NCI-H526 treated with DMSO at 0.1 percent for 48 hours (cell line): ENCODE results near the gene COQ3.
A peak's percentile ranks its signal among the peaks of the same experiment; 100 is the strongest.

ENCODE experiments used
- DNase-seq: peaks from one replicate; lab custom pipeline; 2025; lab: John Stamatoyannopoulos, UW

The COQ3 gene, protein sequence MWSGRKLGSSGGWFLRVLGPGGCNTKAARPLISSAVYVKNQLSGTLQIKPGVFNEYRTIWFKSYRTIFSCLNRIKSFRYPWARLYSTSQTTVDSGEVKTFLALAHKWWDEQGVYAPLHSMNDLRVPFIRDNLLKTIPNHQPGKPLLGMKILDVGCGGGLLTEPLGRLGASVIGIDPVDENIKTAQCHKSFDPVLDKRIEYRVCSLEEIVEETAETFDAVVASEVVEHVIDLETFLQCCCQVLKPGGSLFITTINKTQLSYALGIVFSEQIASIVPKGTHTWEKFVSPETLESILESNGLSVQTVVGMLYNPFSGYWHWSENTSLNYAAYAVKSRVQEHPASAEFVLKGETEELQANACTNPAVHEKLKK

DNA sequence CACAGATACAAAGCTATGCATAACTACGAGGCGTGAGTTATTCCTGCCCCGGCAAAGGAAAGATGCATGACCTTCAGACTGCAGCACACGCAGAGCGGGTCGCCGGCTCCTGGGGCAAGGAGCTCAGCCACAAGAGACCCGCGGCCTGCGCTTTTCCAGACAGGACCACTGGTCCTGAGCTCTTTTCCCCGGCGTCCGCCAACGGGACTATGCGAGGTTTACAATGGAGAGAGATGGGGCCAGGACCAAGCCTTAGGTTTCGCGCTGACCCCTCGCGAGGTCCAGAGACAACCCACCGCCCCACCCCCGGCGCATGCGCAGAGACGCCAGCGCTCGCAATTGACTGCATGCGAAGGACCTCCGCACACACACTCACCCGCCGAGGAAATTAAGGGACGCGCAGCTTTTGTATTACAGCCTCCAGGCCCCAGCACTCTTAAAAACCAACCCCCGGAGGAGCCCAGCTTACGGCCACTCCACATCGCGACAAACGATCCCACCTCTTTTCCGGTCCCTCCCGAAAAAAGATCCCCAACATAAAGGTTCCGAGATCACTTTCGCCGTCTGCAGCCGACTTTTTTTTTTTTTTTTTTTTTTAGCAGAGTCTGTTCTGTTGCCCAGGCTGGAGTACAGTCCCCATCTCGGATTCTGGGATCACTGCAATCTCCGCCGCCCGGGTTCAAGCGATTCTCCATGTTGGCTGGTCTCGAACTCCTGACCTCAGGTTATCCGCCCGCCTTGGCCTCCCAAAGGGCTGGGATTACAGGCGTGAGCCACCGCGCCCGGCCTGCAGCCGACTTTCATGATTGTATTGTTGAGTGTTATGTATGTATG is at the start of gene COQ3:
COQ3 (minus strand) TSS at position 498 of the 834 bp plus-strand sequence; CDS start at position 482, 16 bp downstream.
- peak; percentile 46 for DNase-seq

DNA sequence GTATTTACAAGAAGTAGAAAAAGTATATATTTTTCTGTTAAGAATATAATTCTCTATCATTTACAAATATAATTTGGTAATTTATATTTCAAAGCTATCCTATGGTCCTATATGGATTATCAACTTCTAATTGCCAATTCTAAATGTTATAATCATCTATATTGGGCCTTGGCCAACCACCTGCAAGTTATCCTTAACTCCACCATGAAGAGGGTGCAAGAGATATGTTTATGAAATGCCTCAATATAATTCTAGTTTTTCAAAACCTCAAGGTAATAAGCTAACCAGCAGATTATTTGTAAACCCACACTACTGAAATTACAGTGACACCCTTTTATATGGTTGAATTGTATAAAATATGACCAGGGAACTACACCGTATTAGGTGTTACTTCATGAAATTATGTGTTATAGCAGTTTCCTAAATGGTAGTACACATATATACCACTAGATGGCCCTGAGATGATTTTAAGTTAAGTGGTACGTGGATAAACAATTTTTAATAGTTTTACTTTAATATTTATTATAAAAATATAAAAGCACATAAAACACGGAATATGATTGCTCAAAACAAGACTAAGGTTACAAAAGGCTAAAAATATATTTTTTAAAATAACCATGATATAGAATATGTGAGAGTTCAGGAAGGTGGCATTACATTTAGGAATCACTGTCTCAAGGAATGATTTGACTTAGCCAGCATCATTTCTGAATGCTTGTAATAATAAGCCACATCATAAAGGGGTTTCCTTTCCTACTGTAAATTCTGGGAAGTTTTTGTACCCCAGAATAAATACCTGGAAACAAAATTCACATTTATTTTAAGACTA is 40.9 kb upstream of the COQ3 start:
- DNase-seq = no peak

DNA sequence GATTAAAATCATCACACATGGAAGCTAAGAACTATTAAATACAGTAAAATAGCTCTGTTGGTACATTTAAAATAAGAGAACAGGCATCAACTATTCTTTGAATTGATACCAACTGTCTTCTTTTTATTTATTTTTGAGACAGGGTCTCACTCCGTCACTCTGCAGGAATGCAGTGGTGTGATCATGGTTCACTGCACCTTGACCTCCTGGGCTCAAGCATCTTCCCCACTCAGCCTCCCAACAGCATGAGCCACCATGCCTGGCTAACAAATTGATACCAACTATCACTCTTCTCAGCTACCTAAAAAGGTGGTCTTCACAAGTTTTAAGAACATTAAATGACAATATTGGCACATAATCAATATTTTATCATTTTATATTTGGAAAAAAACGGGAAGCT is 38.9 kb upstream of the COQ3 start:
- no peak for DNase-seq

DNA sequence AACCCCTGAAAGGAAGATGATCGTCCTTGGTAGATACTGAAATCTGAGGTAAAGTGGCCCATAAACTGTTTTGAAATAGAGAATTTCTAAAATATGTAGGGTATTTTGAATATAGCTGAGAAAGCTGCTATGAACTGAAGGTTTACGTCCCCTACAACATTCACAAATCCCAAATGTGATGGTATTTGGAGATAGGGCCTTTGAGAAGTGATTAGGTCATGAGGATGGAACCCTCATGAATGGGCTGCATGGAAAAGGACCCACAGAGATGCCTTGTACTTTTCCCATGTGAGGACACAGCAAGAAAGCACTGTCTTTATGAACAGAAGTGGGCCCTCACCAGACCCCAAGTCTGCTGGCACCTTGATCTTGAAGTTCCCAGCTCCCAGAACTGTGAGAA is 37.9 kb upstream of the COQ3 start:
- no peak for DNase-seq

DNA sequence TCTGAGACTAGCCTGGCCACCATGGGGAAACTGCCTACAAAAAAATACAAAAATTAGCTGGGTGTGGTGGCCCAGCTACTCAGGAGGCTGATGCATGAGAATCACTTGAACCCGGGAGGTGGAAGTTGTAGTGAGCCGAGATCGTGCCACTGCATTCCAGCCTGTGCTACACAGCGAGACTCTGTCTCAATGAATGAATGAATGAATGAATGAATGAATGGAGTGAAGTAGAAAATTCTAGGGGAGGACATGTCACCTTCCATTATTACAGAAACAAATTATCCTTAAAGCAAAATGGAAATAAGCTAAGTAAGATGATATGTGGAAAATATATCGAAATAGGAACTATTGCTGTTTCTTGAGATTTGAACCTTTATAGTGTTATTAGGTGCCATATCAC is 34.0 kb upstream of the COQ3 start:
- no peak for DNase-seq

DNA sequence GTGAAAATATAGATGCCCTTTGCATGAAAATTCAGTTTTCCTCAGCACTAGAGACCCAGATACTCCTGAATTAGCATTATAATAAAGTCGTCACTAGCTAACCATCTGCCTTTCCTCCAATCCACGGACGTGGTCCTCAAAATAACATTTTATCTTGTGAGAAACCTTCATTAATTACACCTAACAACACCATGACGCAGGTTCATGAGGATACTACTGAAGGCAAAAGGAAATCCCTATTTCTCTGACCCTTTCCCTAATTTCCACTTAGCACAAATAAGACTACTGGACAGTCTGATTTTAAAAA is 32.4 kb upstream of the COQ3 start:
- DNase-seq = no peak

DNA sequence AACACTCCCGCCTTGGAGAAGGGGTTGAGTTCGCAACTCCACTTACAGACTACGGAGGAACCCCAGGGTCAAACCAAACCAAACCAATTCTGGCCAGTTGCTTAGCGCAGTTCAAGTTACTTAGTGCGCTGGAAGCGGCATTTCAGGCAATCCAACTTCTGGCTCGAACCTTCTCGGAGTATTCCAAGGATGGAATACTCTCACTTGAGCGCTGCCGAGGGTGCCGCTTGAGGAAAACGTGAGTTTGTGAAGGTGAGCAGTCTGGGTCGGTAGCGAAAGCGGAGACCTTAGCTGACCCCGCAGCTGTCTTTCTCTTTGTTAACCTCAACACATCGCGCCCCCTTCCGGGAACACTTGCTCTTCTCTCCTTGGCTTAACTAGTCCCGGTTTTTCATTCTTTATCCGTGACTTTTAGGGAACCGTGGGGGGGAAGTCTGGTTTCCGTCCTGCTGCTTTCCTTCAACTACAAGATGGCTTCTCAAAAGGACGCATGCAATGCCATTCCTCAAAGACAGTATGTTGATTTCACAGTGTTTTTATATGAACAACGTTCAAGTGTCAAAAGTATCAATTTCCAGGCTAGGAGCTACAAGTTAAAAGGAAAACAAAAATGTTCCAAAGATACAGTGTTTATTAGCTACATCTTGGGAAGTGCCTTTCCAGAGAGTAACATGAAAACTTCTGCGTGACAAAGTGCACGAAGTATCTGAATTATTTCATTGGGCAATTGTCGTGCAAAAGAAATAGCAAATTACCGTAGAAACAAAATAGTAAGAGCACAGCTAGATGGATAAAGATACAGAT is 31.9 kb upstream of the COQ3 start:
- DNase-seq = peak; percentile 93

DNA sequence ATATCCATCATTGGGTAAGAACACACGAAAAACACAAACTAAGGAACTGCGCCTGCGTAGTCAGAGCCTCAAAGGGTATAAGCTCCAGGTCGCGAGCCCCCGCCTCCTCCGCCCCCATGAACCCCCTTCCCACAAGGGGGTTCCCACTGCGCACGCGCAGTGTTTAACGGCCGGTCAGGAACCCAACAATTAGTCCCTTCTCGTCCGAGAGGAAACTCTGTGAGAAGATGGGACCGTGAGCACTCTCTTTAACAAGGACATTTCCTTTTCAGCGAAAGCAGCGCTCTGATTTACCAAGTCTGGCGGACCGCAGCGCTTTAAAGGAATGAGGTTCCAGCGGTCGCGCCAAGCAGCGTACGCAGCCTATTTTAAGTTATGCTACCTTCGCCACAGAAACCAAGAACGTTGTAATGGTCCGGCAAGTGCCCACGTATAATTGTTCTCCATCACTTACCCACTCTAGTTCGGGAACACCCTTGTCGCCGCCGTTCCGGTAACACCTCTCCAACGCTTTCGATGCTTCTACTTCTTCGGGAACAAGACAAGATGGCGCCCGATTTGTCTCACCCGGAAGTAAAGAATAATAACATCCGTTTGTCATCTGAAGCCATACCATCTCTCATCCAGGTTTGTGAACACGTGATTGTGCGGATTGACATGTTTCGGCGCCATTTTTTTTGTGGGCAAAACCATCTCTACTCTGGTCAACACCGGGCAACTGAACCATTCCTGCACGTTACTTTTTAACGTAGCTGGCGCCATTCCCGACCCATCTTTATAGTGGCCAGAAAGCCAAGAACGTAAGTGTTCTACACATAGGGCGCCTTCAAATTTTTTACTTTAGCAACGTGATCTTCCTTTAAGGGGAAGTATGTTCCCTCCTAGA is 31.0 kb upstream of the COQ3 start, which contains the start of gene PNISR:
PNISR (minus strand) TSS at position 548 of the 886 bp plus-strand sequence. CDS start 10,649 bp downstream, outside the sequence.
- DNase-seq = peak; percentile 97

DNA sequence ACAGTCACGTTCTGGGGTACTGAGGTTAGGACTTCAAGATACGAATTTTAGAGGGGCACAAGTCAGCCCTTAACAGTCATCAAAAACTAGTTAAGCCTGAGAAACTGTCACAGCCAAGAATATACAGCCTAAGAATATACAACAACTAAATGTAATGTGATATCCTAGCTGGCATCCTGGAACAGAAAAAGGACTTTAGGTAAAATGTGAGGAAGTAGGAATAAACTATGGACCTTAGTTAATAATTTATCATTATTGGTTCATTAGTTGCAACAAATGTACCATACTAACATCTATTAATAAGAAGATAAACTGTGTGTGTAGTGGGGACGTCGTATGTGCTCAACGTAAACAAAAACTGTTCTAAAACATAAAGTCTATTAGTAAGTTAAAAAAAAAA is 30.0 kb upstream of the COQ3 start:
- DNase-seq = no peak

DNA sequence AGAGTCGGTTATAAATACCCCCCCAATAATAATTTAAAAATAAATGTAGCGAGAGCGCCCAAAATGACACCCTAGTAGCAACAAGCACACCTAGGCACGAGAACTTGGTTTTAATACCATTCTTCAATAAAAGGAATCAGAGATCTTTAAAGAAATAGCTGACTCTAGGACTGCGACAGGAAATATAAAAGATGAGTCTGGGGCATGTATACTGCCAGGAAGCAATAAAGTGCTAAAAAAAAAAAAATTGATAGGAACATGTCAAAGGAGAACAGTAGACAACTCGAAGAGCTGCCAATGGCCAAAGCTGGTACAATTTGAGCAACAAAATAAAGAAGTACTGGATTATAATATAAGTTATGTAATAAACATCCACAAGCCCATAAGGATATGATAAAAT is 28.9 kb upstream of the COQ3 start:
- DNase-seq = no peak

DNA sequence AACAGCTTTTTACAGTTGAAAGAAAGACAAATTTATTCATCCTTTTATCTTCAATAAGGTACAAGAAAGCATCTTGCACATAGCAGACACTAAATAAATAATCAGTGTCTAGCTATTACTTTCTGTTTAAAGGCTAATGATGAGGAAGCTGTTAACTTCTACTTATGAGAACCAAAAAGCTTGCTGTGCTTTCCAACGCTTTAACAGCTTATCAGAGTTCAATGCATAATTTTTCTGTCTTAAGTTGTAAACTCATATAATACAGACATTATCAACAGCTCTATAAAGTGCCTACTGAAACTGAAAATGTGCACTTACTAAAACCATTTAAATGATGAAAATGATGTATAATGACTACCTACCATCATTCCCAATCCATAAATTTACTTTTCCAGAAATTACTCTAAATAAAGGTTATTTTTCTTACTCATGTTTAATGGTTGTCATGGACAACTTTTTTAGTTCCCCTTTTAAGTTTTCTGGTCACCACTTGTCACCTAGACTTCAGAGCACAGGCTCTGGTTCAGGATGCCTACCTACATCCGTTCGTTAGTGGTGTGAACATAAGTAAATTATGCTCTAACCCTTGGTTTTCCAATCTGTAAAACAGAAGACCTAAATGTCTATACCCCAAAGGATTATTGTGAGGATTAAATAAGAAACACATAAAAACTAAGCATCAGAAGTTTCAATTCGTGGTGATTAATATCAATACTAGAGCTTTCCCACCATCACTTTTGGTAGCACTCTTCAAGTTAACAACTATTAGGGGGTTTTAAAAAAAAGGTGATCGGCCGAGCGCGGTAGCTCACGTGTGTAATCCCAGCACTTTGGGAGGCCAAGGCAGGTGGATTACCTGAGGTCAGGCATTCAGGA is 23.1 kb upstream of the COQ3 start:
- no peak for DNase-seq

DNA sequence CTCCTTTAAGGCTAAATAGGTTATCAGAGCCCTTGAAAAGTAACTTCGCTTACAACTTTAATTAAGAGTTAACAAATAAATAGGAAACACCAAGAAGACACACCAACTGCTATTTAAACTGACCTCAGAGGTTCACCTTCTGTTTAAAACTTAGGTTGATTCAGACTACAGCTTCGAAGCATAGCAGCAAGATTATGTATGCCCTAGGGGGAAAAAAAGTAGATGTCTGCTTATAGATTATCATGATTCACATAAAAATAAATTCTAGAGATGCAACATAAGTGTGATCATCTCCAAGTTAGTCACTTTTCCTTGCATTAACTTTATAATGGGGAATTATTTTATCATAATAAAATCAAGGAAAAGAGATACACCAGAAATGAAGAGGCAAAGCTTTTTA is 22.2 kb upstream of the COQ3 start:
- DNase-seq = no peak

DNA sequence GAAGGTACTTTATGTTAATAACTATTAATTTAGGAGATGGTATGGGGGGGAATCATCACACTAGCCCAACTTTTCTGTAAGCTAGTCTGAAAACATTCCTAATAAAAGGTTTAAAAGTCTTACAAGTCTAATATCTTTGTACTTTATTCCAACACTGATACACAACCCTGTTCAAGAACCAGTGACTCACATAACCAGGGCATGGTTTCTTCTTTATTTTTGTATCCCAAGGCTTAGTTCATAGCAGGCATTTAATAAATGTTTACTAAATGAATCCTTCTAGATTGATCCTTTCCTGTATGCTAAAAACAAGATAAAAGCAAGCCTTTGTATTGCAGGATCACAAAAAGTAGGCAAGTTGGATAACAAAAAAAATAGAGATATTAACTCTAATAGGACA is 21.5 kb upstream of the COQ3 start:
- no peak for DNase-seq

DNA sequence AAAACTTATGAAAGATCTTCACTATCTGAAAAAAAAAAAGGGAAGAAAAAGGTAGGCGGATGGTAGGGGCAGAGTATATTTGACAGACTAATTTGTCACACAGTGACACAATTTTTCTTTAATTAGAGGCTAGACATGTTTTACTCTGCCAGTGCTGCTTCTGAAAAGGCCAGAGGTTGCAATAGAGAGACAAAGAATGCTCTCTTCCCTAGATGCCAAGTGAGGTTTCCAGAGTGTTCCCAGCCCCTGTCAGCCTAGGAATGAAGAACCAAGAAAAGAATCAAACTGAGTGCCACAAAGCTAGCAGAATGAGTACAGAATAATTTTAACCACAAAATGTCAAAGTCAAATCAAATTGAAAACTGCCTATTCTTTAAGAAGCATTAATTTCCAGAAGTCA is 18.1 kb upstream of the COQ3 start:
- DNase-seq = no peak

DNA sequence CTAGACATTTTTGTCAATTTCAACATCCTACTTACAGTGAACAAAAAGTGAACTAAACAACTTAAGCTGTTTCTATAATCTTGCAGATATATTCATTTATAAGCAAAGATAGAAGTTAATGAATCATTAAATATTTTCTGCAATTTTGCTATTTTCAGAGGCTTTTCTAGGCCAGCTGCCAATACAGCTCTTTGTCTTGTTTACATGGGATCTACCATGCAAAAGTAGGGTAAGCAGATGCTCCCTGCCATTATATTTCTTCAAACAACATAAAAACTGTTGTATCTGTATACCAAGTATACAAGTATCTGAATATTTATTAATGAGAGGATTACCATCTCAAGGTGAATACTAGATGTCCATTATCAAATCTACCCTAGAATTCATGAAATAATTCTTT is 15.7 kb upstream of the COQ3 start:
- no peak for DNase-seq

DNA sequence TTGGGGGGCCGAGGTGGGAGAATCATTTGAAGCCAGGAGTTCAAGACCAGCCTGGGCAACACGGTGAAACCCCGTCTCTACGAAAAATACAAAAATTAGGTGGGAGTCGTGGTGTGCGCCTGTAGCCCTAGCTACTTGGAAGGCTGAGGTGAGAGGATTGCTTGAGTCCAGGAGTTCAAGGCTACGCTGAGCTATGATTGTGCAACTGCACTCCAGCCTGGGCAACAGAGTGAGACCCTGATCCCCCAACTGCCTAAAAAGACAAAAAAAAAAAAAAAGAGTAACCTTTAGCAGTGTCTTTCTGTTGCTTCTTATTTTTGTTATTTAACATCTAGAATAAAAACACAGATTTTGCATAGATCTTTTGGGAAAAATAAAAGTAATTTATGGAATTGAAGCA is 13.1 kb upstream of the COQ3 start:
- no peak for DNase-seq

DNA sequence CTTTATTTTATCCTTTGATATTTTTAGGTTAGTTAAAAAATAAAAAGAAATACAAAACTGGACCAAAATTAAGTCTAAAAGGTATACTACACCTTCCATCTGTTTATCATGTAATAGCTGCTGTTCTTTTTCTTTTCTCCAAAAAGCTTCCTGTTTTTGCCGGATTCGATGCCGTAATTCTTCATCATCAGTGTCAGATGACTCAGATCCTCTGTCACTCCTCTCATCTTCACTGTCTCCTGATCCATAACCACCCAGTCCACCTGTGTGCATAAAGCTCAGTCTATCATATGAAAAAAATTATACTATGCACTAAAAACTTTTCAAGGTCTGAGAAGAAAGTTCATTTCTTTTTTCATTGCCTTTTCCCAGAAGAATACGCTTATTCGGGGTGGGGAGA is 8.5 kb upstream of the COQ3 start:
- DNase-seq = no peak

DNA sequence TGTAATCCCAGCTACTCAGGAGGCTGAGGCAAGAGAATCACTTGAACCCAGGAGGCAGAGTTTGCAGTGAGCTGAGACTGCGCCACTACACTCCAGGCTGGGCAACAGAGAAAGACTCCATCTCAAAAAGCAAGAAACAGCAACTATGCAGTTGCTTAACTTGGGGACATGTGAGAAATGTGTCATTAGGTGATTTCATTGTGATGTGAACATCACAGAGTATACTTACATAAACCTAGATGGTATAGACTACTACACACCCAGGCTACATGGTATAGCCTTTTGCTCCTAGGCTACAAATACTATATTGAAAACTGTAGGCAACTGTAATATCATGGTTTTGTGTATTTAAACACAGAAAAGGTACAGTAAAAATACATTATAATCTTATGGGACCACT is 3.3 kb upstream of the COQ3 start:
- no peak for DNase-seq

DNA sequence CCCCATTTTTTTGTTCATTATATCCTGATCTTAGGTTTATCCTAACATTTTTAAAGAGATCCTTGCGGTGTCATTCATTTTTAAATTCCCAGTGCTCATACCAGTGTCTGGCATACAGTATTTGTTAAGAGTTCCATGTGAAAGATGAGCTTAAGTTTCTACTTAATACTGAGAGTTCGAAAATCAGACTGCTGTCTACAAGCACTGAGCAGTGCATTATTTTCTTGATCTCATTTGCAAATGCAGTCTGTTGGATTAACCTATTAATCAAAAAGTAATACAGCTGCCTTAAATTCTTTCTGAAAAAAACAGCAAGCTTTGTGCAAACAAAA is 663 bp downstream of the COQ3 start:
- no peak for DNase-seq

DNA sequence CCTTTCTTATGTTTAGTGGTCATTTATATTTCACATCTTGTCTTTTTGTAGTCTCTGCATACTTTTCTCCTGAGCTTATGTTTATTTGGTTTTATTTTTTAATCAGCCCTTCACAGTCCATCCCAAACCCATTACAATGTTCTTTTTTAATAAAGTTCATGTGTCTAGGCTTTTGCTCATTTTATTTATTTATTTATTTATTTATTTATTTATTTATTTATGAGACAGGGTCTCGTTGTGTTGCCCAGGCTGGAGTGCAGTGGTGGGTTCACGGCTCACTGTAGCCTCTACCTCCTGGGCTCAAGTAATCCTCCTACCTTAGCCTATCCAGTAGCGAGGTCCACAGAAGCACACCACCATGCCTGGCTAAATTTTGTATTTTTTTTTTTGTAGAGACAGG is 3.1 kb downstream of the COQ3 start:
- no peak for DNase-seq
